Prostate gland (tissue), 2 donors: ENCODE data around the gene CSTPP1. TPM values are rescaled to one million over a fixed set of nuclear protein-coding genes. Genes with fewer than 3 reads are reported as not detected.

Source experiments
- DNase-seq: peaks from one replicate; pipeline ENCODE4 v3.0.0-alpha.2; 2019; ENCODE audit warnings: low spot score
- H3K27ac ChIP-seq, 2 donors: fragments of 200-600 bp; sonication (generic); 2 replicates each; pipeline ENCODE4 v1.5.1; 2017 to 2019
- H3K27me3 ChIP-seq: fragments of 200-600 bp; sonication (generic); replicated peaks from 2 replicates; pipeline ENCODE4 v1.5.1; 2019; ENCODE audit not compliant: insufficient read depth
- H3K36me3 ChIP-seq, 2 donors: fragments of 200-600 bp; sonication (generic); 1 replicate in 1 of 2; 2 replicates in 1 of 2; pipeline versions ENCODE4 v1.5.1 to v1.8.1; 2017 to 2019
- H3K4me1 ChIP-seq: fragments of 200-600 bp; sonication (generic); replicated peaks from 2 replicates; pipeline ENCODE4 v1.5.1; 2019
- H3K4me3 ChIP-seq, 2 donors: fragments of 200-600 bp; sonication (generic); 2 replicates each; pipeline ENCODE4 v1.5.1; 2017 to 2019
- H3K9me3 ChIP-seq: fragments of 200-600 bp; sonication (generic); 2 replicates; pipeline ENCODE4 v1.5.1; 2017
- CTCF ChIP-seq, 4 experiments: fragments of 200-600 bp in 2 of 4; fragments of 450-650 bp in 2 of 4; sonication (generic) in 2 of 4; IDR thresholded peaks; 1 replicate in 3 of 4; 2 replicates in 1 of 4; pipeline ENCODE4 v1.5.1; 2016 to 2019; ENCODE audit warnings: antibody characterized with exemption in 4 of 4, mild to moderate bottlenecking in 2 of 4, moderate library complexity in 2 of 4
- POLR2A ChIP-seq: fragments of 450-650 bp; IDR thresholded peaks from one replicate; pipeline ENCODE4 v1.6.1; 2016; ENCODE audit warnings: antibody characterized with exemption, mild to moderate bottlenecking
- POLR2AphosphoS5 ChIP-seq: sonication (generic); formaldehyde crosslinking; IDR thresholded peaks from one replicate; pipeline ENCODE4 v1.6.1; 2017; ENCODE audit warnings: antibody characterized with exemption
- WGBS: methylation state at CpG from one replicate; pipeline ENCODE4 v1.1.5; 2018; 5-methylcytosine and 5-hydroxymethylcytosine counted together
- intact Hi-C: fragments of 100-400 bp; cut with DNase I; formaldehyde crosslinking; loops from one replicate; pipeline ENCODE4 v1.14.2; 2022
- total RNA-seq, 2 donors: library from RNA; depleted of rRNA; stranded (reverse); fragments of >200 nt; gene quantifications; one replicate each; pipeline ENCODE4 v1.1.0, GENCODE V29; 2016

Gene CSTPP1
- total RNA-seq, 2 donors from 2014 or later: 28.5 to 47.0 TPM

DNA sequence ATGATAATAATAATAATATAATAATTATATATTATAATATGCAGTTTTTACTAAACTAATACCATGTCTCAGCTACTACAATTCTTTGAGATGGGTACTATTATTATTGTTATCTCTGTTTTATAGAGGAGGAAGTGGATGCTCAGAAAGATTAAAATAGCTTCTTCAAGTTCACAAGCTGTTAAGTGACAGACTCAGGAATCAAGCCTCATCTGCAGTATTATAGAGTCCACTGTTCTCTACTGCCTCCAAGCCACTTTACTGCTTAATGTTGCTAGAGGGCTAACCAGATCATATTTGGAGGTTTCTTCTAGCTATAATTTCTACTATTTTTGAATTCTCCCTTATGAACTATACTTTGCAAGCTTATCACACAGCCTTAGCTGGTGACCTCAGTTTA, 62.7 kb downstream of the CSTPP1 start:
- Histone ChIP-seq H3K36me3 (no peaks in the 10 kb centered on the region), H3K27ac (no peak overlapping the region), H3K4me1 (no peaks in the 10 kb centered on the region), H3K4me3 (no peak overlapping the region), H3K9me3 (no peaks in the 10 kb centered on the region), H3K27me3 (no peaks in the 10 kb centered on the region)
- no peak for DNase-seq
- intact Hi-C loops: no loop called here
- TF ChIP-seq POLR2AphosphoS5 (no peak), CTCF (IDR thresholded peaks at IDR 0.05) (no peak), POLR2A (no peak)

DNA sequence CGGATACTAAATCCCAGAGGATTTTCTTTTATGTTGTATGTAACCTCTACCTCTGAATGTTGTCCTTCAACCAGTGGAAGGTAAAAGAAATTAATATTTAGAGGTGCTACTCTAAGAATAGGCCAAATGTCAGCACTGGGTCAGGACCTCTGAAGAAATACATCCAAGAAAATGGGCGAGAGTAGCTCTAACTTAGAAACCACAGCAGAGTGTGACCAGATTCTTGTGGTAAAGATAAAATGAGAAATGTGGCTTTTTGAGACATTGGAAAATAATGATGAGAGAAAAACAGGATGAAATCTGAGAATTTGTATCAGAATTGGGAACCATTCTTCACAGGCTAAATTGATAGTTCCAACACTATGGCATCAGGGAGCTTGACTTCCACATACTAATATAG, 63.5 kb downstream of the CSTPP1 start:
- 88% methylated on average over 2 of the region's 2 CpGs for WGBS
- intact Hi-C loops: no loop called here
- no peaks in the 10 kb centered on the region for H3K4me1 ChIP-seq
- H3K36me3 ChIP-seq: no peaks in the 10 kb centered on the region
- TF ChIP-seq POLR2A: no peak
- H3K27ac ChIP-seq: no peak overlapping the region
- no peaks in the 10 kb centered on the region for H3K27me3 ChIP-seq
- no peaks in the 10 kb centered on the region for H3K9me3 ChIP-seq
- no peak for DNase-seq
- no peak overlapping the region for H3K4me3 ChIP-seq

GRCh38 chr11:47001781-47002181, 65.2 kb downstream of the CSTPP1 start:
- WGBS: 68% methylated on average over 3 of the region's 3 CpGs
- intact Hi-C loops: no loop called here
- Histone ChIP-seq H3K36me3 (no peaks in the 10 kb centered on the region), H3K9me3 (no peaks in the 10 kb centered on the region), H3K27me3 (no peaks in the 10 kb centered on the region), H3K4me1 (no peaks in the 10 kb centered on the region), H3K27ac (no peak overlapping the region), H3K4me3 (no peak overlapping the region)
- DNase-seq: no peak
- TF ChIP-seq POLR2A: no peak
- no peak for TF ChIP-seq POLR2AphosphoS5
- TF ChIP-seq CTCF (IDR thresholded peaks at IDR 0.05): no peak

DNA sequence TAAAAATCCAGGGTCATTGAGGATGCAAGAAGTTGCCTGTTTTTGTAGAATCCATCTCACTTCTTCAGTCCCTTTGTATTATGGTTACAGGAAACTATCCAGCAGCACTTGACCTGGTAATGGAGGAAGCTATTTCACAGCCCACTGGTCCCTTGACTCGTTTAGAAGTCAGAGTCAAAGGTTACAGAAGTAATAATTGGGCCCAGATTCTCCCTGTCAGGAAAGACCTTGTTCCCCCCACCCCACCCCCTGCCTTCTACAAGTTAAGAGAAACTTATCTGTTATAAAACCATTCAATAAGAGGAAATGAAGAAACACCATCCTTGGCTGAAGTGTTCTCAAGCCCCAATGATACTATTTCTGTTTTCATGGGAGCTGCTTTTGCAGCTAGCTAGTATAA, 65.8 kb downstream of the CSTPP1 start:
- Histone ChIP-seq H3K27ac (no peak overlapping the region), H3K36me3 (no peaks in the 10 kb centered on the region), H3K27me3 (no peaks in the 10 kb centered on the region), H3K4me1 (no peaks in the 10 kb centered on the region), H3K4me3 (no peak overlapping the region), H3K9me3 (no peaks in the 10 kb centered on the region)
- TF ChIP-seq CTCF (IDR thresholded peaks at IDR 0.05) (no peak), POLR2A (no peak), POLR2AphosphoS5 (no peak)
- DNase-seq: no peak
- intact Hi-C loops: no loop called here
- WGBS: 50% methylated on average over 1 of the region's 1 CpG

- intact Hi-C loops: no loop called here
- no peak overlapping the region for H3K27ac ChIP-seq
- no peaks in the 10 kb centered on the region for H3K9me3 ChIP-seq
- H3K27me3 ChIP-seq: no peaks in the 10 kb centered on the region
- WGBS: 52% methylated on average over 3 of the region's 3 CpGs
- H3K4me3 ChIP-seq: no peak overlapping the region
- no peaks in the 10 kb centered on the region for H3K4me1 ChIP-seq
- H3K36me3 ChIP-seq: no peaks in the 10 kb centered on the region
- DNase-seq: no peak
- TF ChIP-seq POLR2AphosphoS5 (no peak), CTCF (IDR thresholded peaks at IDR 0.05) (no peak), POLR2A (no peak)
These were observed 66.8 kb downstream of the CSTPP1 start for GRCh38 chr11:47003180-47003877.
